Liver (tissue), 3 donors: ENCODE measurements around the gene DMD.

Experiments
- FOXA1 ChIP-seq: IDR thresholded peaks from 2 replicates; pipeline ENCODE4 v1.6.1; 2016; ENCODE audit warnings: antibody characterized with exemption
- GABPA ChIP-seq, 2 donors: IDR thresholded peaks in 1 of 2; conservative IDR thresholded peaks in 1 of 2; 2 replicates each; pipeline ENCODE4 v1.6.1; 2016; ENCODE audit warnings: antibody characterized with exemption in 2 of 2, mild to moderate bottlenecking in 1 of 2, moderate library complexity in 1 of 2
- RAD21 ChIP-seq, 2 donors: IDR thresholded peaks; 2 replicates each; pipeline ENCODE4 v1.6.1; 2016; ENCODE audit warnings: antibody characterized with exemption in 2 of 2, mild to moderate bottlenecking in 2 of 2
- RXRA ChIP-seq, 2 donors: IDR thresholded peaks; 2 replicates each; pipeline ENCODE4 v1.6.1; 2017 to 2018; ENCODE audit warnings: antibody characterized with exemption in 2 of 2, mild to moderate bottlenecking in 1 of 2
- TAF1 ChIP-seq: conservative IDR thresholded peaks from 2 replicates; pipeline ENCODE4 v1.6.1; 2016; ENCODE audit warnings: antibody characterized with exemption, mild to moderate bottlenecking
- TF ChIP-seq, protein P1 (sequence below): fragments of 150-350 bp; IDR thresholded peaks from 2 replicates; pipeline ENCODE4 v1.5.1; 2017; ENCODE audit warnings: improper control_type of control experiment, low read depth, low read length; ENCODE audit not compliant: missing input control
- TF ChIP-seq, protein P2 (sequence below): IDR thresholded peaks from 2 replicates; pipeline ENCODE4 v1.6.1; 2016; ENCODE audit warnings: antibody characterized with exemption
- donor health status: healthy.
- donor health status: healthy.

DNA sequence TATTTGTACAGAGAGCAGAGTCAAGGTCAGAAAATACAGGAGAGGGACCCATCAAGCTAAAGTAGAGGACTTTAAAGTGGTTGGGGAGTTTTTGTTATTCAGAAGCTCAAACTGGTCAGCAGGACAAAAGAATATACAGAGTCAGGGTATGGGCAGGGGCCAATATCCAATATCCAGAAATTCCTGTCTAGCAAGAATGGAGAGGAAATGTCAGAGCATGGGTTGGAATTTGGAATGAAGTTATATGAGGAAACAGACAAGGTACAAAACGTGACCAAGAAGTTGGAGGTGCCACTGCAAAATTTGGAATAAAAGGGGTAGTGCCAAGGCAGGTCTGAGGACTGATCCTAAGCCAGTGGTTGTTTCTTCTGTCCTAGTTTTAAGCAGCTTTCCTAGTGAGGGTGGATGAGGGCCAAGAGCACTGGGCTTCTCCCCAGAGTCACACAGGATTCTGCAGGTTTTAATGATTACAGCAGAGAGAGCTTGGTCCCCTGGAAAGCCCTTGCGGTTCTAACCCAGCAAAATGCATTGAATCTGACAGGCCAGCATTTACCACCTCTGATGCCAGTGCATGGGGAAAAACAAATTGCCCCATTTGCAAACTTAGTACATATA, 1834.8 kb downstream of the DMD start:
- TF ChIP-seq, protein P1, sequence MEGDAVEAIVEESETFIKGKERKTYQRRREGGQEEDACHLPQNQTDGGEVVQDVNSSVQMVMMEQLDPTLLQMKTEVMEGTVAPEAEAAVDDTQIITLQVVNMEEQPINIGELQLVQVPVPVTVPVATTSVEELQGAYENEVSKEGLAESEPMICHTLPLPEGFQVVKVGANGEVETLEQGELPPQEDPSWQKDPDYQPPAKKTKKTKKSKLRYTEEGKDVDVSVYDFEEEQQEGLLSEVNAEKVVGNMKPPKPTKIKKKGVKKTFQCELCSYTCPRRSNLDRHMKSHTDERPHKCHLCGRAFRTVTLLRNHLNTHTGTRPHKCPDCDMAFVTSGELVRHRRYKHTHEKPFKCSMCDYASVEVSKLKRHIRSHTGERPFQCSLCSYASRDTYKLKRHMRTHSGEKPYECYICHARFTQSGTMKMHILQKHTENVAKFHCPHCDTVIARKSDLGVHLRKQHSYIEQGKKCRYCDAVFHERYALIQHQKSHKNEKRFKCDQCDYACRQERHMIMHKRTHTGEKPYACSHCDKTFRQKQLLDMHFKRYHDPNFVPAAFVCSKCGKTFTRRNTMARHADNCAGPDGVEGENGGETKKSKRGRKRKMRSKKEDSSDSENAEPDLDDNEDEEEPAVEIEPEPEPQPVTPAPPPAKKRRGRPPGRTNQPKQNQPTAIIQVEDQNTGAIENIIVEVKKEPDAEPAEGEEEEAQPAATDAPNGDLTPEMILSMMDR = no peak
- TF ChIP-seq RAD21 (IDR thresholded peaks at IDR 0.05) (no peak), RXRA (IDR thresholded peaks at IDR 0.05) (no peak), FOXA1 (no peak), GABPA (IDR thresholded peaks at IDR 0.05 in 1 of 2, conservative IDR thresholded peaks at IDR 0.05 in 1 of 2) (no peak), TAF1 (no peak)
- TF ChIP-seq, protein P2, sequence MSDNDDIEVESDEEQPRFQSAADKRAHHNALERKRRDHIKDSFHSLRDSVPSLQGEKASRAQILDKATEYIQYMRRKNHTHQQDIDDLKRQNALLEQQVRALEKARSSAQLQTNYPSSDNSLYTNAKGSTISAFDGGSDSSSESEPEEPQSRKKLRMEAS = no peak
